Central memory CD4-positive, alpha-beta T cell (primary cell): Measurements from ENCODE around the gene OR4Q2.
"Not testable (repeated sequence)": the region's sequence is repeated elsewhere in the genome, so short reads cannot be mapped to it uniquely, and the experiment has no call there.

Experiments
- DNase-seq: peaks from one replicate; pipeline ENCODE4 v3.0.0; 2022
- total RNA-seq, 3 experiments: gene quantifications; one replicate each; lab custom pipeline; 2026; lab: John Stamatoyannopoulos, UW

Gene OR4Q2
- 0 reads per million in 3 experiments for total RNA-seq

- no peak for DNase-seq
Observed at GRCh38 chr14:20001863-20002262, at the start of gene OR4Q2. TSS of gene OR4Q2 (plus strand) at chr14:20002163.

- not testable (repeated sequence) for DNase-seq
Observed at GRCh38 chr14:19969735-19970134, 32.2 kb upstream of the OR4Q2 start.

GRCh38 chr14:19974844-19975243 is 27.1 kb upstream of the OR4Q2 start:
- peak; percentile 63 for DNase-seq

- no peak for DNase-seq
Observed at GRCh38 chr14:19975291-19975690, 26.7 kb upstream of the OR4Q2 start, which contains the start of gene OR4K15. TSS of gene OR4K15 (plus strand) at chr14:19975591. CDS start at chr14:19975591, 0 bp downstream.

GRCh38 chr14:19993438-19993837 is 8.5 kb upstream of the OR4Q2 start:
- DNase-seq: no peak

- DNase-seq: no peak
Observed at GRCh38 chr14:20002319-20002718, 356 bp downstream of the OR4Q2 start.

GRCh38 chr14:20008156-20008555 is 6.2 kb downstream of the OR4Q2 start:
- no peak for DNase-seq

GRCh38 chr14:20019257-20019865 is 17.4 kb downstream of the OR4Q2 start, which contains the start of gene OR4K14:
TSS of gene OR4K14 (minus strand) at chr14:20019307. CDS start at chr14:20015193, 4,114 bp downstream.
- DNase-seq: no peak

- no peak for DNase-seq
Observed at GRCh38 chr14:20031058-20031457, 29.1 kb downstream of the OR4Q2 start.

GRCh38 chr14:20035449-20035848 is 33.5 kb downstream of the OR4Q2 start:
- DNase-seq: no peak

GRCh38 chr14:20035938-20036337 is 34.0 kb downstream of the OR4Q2 start, which contains the start of gene OR4K13:
TSS of gene OR4K13 (minus strand) at chr14:20036038. CDS start at chr14:20034758, 1,280 bp downstream.
- no peak for DNase-seq

GRCh38 chr14:20044243-20044642 is 42.3 kb downstream of the OR4Q2 start:
- no peak for DNase-seq

GRCh38 chr14:20048202-20048601 is 46.2 kb downstream of the OR4Q2 start:
- DNase-seq: no peak
